LNCaP clone FGC (cell line): Measurements from ENCODE around the gene DUSP10.

Experiments used
- DNase-seq: peaks from one replicate; pipeline ENCODE4 v3.0.0-alpha.2; 2011; ENCODE audit warnings: low read depth
- H3K4me3 ChIP-seq: 2 replicates; pipeline ENCODE4 v1.5.1; 2011; ENCODE audit warnings: mild to moderate bottlenecking, low read depth, low read length, control low read depth
- TF ChIP-seq, protein P1 (sequence below): IDR thresholded peaks from 2 replicates; pipeline ENCODE4 v1.5.1; 2012; ENCODE audit warnings: mild to moderate bottlenecking; ENCODE audit not compliant: control insufficient read depth, insufficient read depth; ENCODE audit errors: extremely low read depth

DUSP10 gene

DNA sequence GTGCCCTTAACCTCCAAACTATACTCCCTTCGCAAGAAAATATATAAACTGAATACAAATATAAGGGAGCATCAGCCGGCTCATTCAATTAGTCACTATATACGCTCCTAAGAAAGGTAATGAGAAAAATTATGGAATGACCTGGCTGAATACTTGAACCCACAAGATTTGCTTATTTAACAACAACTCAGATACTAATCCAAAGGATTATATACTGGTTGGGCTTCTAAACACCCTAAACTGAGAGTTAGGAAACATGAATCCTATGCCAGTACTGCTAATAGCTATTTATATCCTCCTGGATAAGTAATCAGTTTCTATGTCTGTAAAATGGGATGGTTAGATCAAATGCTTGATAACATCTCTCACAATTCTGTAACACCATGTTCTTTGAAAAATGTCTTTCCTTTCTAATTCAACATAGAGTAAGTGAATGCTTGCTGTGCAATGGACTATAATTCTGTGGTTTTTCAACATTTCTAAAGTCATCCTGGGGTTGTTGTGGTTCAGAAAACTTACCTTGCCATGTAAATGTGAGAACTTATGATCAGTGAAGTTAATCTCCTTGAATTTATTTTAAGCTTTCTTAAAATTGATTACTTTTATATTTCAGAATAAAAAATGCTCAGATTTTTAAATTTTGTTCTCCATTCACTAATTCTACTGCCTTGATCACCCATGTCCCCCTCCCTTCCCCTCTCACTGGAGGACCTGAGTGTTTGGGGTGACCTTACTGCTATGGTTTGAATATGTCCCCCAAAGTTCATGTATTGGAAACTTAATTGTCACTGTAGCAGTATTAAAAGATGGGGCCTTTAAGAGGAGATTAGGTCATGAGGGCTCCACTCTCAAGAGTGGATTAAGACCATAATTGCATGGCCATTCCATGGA lies 14.5 kb downstream of the DUSP10 start:
- TF ChIP-seq, protein P1, sequence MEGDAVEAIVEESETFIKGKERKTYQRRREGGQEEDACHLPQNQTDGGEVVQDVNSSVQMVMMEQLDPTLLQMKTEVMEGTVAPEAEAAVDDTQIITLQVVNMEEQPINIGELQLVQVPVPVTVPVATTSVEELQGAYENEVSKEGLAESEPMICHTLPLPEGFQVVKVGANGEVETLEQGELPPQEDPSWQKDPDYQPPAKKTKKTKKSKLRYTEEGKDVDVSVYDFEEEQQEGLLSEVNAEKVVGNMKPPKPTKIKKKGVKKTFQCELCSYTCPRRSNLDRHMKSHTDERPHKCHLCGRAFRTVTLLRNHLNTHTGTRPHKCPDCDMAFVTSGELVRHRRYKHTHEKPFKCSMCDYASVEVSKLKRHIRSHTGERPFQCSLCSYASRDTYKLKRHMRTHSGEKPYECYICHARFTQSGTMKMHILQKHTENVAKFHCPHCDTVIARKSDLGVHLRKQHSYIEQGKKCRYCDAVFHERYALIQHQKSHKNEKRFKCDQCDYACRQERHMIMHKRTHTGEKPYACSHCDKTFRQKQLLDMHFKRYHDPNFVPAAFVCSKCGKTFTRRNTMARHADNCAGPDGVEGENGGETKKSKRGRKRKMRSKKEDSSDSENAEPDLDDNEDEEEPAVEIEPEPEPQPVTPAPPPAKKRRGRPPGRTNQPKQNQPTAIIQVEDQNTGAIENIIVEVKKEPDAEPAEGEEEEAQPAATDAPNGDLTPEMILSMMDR: no peak
- H3K4me3 ChIP-seq: no peak overlapping the region

GRCh38 chr1:221725735-221726672 lies 15.9 kb downstream of the DUSP10 start:
- TF ChIP-seq, protein P1: no peak
- no peak for DNase-seq
- H3K4me3 ChIP-seq: no peak overlapping the region

More for the DNA sequence above, 14.5 kb downstream of the DUSP10 start:
- no peak for DNase-seq

DNA sequence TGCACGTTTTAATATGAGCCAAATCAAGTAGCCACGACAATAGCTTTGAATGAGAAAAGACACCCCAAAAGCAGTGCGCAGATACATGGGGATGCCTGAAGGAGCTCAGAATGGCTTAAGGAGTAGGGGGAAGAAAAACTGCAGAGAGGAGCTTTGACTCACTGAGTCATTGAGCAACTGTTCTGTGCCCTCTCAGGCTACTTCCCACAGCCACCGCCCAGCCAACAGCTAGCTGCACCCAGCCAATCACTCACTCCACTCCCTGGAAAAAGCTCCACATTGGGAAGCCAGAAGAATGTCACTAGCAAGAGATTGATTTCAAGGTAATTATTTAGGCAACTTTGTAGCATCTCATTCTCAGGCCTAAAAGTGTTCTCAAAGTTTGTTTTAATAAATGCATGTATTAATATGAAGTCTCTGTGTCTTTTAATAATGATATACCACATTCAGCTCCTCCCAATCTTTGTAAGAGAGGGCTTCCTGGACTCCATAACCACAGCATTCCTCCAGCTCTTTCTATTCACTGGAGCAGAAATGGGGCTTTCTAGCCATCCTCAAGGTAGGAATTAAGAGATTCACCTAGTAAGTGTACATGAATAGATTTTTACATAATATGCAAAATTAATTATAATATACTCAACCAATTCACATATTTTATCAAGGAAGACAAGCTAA lies 16.8 kb downstream of the DUSP10 start:
- H3K4me3 ChIP-seq: no peak overlapping the region
- DNase-seq: no peak
- TF ChIP-seq, protein P1: no peak

- DNase-seq: no peak
- H3K4me3 ChIP-seq: no peak overlapping the region
- TF ChIP-seq, protein P1: no peak
Measured at GRCh38 chr1:221723848-221724236, 18.0 kb downstream of the DUSP10 start.

DNA sequence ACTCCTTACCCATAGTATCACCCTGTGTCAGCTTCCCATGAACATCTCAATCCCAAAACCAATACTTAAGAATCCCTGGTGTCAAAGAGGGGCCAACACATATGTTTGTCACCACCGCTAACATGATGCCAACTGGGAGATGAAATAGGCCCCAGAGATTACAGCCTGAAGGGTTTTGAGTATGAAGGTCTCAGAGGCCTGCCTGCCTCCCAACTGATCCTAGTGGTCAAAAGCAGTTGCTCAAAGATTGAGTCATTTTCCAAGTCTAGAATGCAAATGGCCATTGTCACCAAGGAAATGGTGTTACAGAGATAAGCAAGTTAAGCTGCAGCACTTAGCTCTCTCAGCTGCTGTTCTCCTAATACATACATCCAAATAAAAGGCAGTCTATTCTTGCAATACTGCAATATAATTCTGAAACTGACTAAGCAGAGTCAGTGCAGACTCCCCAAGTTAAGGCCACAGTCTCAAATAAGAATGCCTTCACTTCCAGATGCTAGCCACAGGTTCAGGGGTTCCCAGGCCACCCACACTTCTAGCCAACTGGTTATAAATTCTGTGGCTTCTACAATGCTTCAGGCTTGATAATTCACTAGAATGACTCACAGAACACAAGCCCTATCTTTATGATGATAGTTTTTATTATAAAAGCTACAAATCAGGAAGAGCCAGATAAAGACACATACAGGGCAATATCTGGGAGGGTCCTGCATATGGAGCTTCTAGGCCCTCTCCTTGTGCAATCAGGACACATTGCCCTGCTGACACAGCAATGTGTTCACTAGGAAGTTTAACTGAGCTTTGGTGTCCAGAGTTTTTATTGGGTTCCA lies 18.7 kb downstream of the DUSP10 start:
- TF ChIP-seq, protein P1: no peak
- no peak overlapping the region for H3K4me3 ChIP-seq
- DNase-seq: no peak
